CD4-positive, alpha-beta T cell treated with Interleukin-15 for 1 hour (primary cell): ENCODE data around the gene PPP1R9A.
A peak's percentile ranks its signal among the peaks of the same experiment; 100 is the strongest.

ENCODE experiments used
- DNase-seq: peaks from one replicate; pipeline ENCODE4 v3.0.0-alpha.2; 2020

Gene PPP1R9A

DNA sequence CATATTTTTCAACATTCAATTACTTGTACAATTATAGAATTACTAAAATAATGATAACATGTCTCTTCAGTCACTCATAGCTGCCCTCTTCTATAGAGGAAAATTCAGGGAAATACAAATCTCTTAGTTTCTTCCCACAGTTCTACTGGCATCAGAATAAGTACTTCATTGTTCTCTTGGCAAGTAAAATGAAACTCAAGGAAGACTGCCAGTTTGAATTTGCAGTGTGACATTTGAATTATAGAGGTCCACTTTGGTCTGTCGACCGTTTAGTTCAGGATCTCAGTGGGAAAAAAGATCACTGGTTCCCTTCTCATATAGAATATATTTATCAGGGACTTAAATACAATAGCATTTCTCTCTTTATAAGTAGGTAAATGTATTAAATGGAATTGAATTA, 302.4 kb downstream of the PPP1R9A start:
- no peak for DNase-seq

DNA sequence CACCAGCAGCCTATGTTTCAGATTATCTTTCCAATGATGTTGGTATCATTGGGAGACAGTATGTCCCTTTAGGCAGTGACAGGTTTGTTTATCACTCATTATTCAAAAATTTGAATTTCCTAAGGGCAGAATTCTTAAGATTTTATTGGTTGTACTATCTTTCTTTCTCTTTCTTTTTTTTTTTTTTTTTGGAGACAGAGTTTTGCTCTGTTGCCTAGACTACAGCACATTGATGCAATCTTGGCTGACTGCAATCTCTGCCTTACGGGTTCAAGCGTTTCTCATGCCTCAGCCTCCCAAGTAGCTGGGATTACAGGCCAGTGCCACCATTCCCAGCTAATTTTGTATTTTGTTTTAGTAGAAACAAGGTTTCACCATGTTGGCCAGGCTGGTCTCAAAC, 305.8 kb downstream of the PPP1R9A start:
- DNase-seq = no peak

DNA sequence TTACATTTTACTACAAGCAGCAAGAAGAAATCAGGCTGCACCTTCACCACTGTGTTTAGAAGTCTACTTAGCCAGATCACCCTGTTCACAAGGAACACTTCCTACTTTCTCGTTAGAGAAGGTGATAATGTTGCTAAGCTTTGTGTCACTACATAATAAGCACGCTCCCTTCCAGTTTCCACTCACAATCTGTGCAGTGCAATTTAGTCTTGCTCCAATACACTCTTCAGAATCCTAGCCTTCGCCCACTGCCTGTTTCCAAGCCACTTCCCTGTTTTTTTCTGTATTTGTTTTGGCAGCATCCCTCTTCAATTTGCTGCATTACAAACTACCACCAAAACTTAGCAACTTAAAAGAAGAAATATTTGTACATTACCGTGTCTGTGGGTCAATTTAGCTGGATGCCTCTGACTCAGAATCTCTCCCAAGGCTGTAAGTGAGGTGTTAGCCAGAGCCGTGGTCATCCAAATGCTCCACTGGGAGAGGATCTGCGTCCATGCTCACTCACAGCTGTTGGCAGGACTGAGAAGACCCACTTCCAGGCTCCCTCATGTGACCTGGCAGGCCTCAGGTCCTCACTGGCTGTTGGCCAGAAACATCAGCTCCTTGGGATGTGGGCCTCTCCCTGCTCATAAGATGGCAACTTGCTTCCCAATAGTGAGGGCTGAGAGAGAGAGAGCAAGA, 306.6 kb downstream of the PPP1R9A start:
- no peak for DNase-seq

DNA sequence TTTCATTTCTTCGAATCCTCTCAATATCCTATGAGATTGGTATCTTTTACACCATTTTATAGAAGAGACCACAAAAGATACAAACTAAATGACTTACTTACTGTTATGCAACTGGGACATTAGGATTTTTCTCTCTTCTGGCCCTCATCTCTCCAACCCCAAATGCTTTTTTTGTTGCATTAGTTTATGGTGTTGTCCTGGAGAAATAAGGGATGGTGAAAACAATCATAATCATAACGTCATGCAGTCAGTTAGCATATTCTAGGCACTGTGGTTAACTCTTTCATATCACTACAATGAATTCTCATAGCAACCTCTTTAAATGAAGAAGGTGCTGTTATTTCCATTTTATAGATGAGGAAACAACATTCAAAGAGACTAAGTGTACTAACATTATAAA, 312.3 kb downstream of the PPP1R9A start:
- DNase-seq = no peak

DNA sequence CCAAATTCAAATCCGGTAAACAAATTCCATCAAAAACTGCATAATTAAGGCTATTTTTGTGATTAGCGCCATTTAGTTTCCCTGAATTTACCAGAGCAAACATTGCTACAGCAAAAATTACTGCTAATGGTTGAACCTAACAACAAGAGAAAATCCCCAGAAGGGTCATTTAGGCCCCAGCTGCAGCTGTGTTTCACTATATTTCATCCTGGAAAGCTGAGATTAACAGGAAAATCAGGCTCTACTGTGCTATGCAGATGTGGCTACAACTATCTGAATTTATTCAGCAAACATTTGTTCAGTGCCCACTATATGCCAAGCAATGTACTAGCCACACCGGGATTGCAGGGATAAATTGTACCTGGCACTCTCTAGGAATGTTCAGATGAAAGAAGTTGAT, 312.9 kb downstream of the PPP1R9A start:
- no peak for DNase-seq

DNA sequence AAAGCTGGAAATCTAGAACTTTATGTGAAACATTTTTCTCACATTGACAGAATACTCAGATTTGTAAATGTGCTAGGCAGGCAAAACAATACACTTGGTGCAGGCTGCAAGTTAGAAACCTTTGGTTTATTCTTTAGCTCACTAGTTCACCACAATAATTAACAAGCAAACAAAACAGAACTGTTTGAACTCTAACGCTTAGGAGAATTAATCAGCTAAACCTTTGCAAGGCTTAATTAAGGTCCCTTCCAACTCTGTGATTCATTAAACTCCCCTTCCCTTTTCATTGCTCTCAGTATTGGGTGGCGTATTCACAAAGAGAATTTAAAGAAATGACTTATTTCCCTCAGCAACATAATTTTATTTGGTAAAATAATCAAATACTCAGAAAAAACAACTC, 317.9 kb downstream of the PPP1R9A start:
- DNase-seq = no peak

DNA sequence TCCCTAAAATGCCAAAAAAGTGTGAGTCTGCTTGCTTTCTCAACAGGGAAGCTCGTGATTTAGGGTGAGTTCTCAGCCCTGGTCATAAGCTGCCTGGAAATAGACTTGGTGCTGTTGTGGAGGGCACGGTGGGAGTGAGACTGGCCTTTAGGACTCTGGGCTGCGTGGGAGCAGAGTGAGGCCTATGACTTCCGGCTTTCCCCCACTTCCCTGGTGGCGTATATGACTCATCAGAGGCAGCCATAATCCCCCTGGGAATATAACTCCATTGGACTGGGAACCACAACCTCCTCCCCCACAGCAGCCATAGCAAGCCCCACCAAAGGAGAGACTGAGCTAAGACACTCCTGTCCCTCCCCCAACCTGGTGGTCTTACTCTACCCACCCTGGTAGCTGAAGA, 321.9 kb downstream of the PPP1R9A start:
- no peak for DNase-seq

DNA sequence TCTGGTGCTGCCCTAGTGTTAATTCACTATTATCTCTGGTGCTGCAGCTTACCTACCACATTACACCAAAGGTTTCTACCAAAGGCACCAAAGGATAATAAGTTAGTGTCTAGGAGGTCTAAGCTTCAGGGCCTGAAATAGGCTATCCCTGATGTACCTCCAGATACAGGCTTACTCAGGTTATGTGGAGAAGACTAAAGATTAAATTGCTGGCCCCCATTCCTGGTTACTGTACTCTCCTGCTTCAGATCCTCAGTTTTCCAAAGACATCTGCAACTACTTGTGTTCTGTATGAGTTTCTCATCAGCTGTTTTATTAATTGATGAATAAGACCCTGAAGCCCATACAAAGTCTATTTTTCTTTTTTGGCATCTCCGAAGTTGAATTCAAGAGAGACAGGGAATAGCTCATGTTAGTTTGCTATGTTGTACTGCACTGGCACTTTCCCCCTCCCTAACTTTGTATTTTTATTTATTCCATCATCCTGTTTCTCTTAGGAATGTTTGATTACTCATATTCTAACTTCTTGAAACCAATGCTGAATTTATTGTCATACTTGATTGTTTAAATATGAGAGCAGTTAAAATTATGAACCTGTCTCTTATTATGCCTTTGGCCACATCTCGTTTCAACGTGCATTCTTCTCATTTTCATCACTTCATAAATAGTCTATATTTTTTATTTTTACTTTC, 331.0 kb downstream of the PPP1R9A start:
- DNase-seq = no peak

DNA sequence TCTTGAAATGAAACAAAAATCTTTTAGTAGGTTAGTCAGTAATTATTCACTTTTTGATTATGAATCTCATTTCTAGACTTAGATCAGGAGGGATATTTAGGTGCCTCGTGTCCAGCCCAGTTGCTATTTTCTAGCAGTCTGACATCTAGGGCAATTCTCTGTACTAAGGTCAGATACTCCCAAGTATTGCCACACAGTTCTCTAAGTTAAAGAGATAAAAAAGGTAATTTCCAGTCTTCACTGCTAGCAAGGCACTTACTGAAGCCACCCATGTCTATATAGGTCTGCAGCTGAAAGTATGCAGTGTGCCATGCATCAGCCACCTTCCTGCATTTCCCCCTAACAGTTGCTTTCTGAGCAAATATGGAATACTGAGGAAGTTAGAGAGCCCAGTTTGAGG, 333.5 kb downstream of the PPP1R9A start:
- no peak for DNase-seq

DNA sequence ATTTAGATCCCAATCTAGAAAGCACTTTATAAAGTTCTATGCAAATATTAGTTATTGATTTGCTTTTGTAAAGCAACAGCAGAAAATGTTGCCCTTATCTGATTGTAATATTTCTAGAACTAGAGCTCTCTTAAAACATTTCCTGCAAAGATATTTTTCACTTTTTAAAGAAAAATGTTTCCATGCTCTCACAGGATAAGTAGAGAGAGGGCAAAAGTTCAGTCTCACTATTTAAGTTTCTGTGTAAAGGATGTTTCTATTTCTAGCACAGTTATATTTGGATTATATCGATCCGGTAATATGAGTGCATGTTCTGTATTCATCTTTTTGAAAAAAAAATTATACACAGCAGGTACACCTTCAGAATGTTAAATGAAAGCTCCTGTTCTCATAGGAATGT, 334.9 kb downstream of the PPP1R9A start:
- no peak for DNase-seq

DNA sequence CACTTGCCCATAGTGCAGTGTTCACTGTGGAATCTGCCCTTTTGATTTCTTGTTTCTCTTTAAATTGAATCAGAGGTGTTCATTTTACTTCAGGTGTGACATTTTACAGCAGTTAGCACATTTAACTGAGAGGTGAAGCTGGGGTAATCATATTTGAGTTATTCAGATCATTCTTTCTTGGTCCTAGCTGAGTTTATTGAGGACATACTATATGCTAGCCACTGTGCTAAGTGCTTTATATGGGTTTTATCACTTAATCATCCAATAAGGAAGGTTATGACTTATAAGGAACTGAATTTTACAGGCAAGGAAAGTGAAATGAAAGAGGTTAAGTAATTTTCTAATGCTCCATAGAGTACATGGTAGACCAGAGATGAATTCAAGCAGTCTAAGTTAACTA, 337.2 kb downstream of the PPP1R9A start:
- DNase-seq = no peak

DNA sequence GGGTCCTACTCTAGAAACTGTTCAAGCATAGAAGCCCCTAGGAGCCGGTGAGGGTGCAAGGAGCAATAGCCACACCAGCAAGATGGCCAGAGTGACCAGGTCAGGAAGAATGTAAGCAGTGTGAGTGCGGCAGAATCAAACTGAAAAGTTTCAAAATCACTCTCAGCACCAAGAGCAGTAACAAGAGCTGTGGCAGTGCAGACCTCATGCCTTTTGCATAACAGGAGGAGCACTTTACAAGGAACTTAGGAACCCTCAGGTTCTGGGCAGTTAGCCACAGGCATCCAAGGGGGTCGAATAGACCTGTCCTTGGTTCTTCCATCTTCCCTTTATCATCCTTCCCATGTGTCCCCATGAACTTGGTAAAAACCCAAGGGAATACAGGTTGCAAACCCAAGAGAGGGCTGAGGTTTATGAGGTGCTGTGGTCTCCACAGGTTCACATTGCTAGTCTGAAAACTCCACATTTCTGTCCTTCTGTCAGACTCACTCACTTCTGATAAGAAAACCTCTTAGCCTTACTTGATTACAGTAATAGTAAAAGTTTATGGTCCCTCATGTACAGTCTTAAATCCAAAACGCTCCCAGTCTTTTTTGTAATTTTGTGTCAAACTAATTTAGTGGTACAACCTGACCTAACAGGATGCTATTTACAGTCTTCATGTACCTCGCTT, 338.6 kb downstream of the PPP1R9A start:
- no peak for DNase-seq

DNA sequence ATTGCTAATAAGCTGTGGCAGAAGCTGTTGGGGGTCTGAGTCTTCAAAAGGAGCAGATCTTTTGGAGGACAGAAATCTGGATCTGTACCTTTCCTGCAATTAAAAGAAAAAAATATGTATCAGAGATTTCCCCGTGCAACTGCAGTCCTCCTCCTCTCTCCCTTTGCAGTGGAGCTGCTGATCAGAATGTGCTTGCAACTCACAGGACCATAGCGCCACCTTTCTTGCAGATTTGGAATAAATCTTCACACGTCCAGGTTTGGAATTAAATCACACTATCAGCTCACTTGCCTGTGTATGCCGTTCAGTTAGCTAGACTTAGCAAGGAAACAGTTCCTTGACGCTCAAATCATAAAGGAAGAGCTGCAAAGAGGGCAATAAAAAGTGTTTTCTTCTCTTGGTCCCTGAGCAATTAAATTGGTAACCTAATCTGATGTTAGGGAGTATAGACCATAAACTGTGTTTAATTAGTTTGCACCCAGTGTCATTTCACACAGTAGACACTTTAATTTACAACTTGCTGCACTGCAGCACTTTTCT, 339.5 kb downstream of the PPP1R9A start:
- peak; percentile 17 for DNase-seq

DNA sequence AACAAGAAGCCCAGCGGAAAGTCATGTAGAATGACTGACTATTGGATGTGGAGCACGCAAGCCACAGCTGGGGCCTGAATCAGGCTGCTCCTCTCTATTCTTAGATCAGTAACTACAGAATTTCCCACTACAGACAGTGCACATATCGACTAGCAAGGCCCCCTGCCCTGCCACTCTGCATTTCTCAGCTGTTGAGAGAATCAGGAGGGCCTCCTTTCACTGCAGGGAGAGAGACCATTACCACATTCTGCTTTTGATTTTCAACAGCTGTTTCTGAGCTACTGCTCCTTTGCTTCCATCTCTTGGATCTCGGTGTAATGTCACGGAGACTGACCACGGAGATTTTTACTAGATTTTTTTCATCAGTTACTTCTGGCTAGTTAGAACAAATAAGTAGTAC, 343.2 kb downstream of the PPP1R9A start:
- no peak for DNase-seq

DNA sequence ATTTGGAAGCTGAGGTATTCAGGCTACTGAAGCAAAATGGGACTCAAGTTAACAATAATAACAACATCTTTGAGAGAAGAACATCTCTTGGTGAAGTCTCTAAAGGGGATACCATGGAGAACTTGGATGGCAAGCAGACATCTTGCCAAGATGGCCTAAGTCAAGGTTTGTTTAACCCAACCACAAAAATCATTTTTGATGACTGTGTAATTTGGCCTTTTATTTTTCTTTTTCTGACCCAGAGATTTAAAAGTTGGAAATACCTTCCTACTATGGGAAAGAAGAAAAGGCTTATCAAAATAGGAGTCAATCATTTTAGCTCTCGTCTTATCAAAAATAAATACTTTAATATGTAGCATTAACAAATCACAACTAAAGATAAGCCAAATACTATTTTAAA, 344.6 kb downstream of the PPP1R9A start:
- no peak for DNase-seq

DNA sequence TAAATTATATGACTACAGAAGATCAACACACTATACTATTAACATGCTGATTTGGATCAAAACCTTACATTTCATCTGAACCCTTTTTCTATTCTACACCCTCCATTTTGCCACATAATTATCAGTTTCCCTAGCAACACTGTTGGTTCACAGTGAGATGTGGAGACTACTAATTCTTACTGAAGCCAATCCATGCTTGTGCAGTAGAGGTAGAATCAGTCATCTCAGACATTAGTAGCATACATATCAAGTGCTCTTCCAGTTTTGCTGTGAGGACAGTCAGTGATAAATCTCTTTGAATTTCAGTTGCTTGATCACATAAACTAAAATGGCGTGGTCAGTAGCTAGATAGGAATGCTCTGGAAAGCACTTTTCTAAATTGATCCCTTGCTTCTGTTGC, 346.6 kb downstream of the PPP1R9A start:
- DNase-seq = no peak

DNA sequence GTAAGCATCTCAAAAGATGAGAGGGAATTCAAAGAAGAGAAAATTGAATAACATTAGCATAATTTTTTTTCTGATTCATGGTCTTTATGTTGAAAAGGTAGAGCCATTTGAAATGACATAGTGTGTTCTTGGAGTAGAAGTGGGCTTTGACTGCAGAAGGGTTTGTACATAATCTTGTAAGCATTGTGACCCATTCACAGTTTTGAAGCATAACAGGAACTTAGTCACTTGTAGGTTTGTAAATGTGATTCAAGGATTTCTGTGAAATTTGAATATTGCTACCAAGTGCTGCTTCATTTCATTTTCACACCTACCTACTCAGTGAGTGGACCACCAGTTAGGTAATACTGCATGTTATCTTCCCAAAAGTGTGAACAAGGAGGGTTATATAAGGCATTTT, 348.3 kb downstream of the PPP1R9A start:
- DNase-seq = no peak

DNA sequence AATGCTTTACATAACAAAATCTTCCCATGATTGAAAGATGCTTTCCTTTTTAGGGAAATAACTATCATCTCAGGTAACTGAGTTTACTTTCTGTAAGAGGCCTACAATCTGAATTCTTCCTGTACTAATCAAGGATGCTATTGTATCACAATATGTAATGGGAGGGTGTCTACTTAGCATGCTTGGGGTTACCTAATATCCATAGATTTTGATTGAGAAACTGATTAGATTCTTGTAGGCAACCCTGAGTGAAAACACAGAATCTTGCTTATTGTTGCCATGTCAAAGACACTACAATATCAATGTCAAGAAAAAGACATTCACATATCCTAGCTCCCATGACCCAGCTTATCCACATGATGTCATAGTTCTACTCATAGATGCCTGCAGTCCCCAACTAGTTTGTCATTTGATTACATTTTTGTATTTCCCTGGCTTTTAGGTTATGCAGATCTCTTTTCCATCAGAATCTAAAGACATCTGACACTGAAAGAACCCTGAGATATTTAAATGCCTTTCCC, 354.6 kb downstream of the PPP1R9A start:
- DNase-seq = no peak

DNA sequence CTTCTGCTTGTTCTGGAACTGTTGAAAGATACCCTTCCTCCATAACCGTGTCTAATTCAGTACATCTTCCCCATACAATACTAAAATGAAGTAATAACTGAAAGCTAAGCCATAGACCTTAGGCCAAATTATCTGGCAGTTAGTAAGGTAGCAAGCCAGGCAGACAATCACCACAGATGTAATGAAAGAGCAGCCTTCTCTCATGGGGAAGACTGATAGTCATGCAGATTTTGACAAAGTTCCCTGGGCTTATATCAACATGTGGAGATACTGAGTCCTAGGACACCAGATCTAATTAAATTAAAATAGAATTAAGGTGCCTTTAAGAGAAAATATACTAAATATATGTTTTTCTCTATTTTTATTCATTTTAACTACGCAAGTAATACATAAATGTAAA, 355.5 kb downstream of the PPP1R9A start:
- DNase-seq = no peak

DNA sequence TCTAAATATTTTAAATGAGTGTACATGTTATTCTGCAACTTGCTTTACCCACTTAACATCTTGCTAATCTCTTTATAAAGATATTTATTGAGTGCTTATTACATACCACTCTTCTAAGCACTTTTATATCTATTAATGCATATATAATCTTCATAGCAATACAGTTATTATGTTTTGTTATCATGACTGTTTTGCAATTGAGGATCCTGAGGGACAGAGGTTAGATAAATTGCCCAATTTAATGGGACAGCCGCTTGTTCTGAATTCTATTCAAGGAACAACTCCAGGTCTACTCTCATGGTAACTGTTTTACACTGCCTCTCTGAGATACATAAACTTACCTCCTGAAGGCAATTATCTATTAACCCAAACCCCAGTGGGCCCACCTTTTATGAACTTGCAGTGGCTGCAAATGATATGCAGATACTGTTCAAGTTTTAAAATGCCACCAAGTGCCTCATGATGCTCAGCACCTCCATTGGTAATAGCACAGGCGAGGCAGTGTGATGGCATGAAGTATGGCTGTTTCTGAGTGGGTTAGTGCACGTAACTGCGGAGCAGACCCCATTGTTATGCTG, 356.5 kb downstream of the PPP1R9A start:
- no peak for DNase-seq

DNA sequence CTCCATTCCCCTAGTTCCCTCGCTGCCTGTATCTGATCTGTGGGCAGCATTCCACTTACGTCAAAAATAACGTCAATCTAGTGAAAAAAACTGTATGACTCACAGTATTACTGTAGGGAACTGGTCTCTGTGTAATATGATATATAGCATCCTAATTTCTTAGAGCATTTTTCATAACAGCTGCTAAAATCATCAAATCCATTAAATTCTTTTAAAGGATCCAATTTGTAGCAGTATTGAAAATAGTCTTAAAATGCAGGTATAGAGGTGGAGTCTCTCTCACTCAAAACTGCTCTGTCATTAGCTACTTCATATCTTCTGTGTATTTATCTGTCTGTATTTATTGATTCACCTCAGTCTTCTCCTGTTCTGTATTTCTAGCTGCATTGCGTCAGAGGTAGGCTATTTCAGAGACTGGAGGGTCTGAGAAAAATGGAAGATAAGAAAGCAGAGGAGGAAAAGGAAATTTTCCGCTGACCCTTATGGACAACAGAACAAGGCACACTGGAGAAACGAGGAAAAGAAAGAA, 357.0 kb downstream of the PPP1R9A start:
- DNase-seq = no peak

DNA sequence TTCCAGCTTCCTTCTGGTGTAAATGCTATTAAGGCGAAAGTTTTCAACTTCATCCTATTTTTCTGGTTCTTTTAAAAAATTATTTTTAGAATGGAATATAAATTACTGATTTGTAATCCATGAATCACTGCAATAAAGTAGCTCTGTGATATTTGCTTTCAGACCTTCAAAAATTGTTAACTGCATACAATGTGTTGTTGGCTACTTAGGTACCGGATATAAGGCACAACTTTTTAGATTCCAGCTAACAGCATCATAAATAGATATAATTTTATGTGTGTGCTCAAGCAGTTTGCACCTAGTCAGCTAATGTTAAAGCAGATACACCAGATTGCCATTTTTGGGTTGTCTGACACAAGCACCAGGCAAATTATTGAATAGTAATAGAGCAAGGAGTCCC, 358.2 kb downstream of the PPP1R9A start:
- no peak for DNase-seq

DNA sequence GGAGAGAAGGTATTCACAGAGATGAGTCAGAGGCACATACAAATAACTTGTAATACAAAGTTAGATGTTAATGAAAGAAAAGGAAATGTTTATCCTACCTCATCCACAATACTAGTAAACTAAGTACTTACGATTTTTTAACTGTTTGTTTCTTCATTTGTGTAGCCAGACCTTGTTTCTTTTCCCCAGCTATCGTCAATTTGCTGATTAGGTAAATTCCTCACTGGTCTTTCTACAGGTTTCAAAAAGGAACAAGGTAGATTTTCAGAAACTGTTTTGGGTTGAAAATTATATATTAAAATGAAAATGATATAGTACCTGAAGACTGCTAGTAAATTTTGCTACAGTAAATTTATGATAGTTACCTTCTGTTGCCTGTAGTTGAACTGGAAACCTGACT, 360.4 kb downstream of the PPP1R9A start:
- no peak for DNase-seq
